NOMO-1 (cell line): ENCODE measurements around the gene OPN5.

Experiments
- DNase-seq, 2 experiments: peaks; one replicate each; lab custom pipeline; 2025; ENCODE audit not compliant: unreplicated experiment in 2 of 2; lab: John Stamatoyannopoulos, UW

Gene OPN5

DNA sequence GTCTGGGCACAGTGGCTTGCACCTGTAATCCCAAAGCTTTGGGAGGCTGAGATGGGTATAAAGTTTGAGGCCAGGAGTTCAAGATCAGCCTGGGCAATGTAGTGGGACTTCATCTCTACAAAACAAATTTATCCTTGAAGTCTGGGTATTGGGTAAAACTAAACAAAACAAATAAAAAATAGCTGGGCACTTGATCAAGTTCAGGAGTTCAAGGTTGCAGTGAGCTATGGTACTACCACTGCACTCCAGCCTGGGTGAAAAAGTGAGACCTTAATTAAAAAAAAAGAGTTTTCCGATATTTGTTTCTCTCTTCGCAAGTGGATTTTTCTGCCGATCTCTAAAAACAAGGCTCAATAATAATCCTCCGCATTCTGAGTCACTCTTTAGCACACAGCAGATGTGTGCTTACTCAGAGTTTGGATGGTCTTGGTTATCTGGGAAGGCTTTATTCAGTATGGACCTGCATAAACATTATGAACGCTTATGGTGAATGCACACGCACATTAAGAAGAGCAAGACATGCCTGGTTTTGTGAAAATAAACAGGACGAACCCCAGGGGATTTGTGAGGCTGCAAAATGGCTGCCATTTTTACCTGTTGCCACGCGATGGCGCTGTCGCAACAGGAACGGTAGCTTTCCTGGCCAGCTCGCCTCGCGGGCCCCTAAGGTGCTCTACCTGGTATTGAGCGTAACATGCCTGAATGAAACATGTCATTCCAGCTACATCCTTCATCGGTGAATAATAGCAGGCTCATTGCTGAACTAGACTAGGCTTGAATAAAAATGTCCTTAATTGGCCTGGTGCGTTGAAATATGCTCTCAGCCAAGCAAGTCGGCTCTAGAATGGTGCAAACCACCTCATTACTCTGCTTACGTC lies 6.0 kb downstream of the OPN5 start:
- DNase-seq = peak; percentile 16 to 20

DNA sequence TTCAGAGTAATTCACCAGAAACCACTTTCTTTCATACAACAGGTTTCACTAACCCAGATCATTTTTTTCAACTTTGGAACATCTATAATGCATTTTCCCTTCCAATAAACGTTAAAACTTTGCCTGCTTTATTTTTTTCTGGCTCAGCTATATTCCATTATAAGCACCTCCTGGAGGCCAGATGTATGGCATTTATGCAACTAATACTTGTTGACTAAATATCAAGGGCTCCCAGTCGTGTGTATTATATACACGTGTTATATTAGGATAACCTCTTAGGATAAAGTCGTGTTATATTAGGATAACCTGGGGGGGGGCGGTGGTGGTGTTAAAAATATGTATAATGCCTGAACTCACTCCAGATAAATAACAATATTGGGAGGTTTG lies 6.7 kb downstream of the OPN5 start:
- no peak for DNase-seq

DNA sequence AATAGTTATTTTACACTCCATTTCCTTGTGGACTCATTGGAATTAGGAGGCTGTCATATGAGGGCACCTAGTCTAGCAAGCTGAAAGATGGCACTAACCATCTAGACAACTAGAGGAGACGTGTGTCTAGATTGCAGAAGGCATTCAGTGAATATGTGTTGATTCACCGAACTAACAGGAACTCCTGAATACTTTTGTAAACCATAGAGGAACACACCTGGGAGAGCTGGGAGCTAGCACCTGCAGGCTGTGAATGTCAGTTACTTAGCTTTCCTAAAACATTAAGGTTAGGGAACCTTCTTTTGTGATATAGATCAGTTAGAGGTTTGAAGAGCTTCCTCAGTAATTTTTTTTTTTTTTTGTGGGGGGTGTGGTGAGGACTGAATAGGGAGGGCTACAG lies 7.7 kb downstream of the OPN5 start:
- no peak for DNase-seq

DNA sequence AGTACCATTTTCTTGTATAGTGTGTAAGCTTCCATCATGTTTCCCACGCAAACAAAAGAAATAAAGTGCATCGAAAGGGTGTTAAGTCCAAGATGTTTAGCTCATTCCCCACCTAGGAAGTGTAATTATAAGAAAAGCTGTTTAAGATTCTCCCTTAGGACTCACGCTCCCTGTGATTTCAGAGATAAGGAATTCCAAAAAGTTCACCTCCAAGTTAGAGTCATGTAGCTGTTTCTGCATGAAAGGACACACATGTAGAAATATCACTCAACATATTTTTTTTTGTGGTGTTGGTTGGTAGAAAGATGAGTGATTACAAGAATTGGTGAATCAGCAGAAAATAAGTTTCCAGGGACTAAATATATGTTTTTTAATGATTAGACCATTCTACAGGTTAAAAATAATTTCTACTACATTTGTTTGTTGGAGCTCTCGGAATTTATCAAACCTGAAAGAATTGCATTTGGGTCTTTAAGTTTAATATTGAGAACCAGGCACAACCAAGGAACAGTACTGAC lies 10.4 kb downstream of the OPN5 start:
- no peak for DNase-seq

DNA sequence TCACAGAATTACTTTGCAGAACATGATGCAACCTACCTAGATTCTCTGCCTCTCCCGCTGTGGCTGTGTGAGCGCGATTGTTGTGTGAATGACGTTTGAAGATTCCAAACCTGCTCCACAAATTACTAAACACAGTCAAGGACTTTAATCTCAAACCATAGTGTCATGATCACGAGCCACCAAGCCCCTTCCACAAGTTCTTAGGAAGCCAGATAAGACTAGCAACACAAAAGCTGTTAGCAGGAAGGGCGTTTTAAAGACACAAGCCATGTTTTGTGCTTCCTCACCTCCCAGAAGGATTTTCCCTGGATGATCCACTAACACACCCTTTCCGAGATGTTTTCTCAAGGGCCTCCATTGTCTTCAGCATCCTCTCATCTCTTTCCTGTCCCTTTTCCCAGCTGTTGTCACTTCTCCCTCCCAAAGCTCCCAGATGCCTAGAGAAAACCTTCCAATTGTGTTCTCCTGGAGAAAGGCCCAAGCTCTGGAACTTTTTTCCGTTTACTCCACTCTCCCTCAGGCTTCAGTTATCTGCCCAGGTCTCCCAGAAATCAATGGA lies 12.8 kb downstream of the OPN5 start:
- DNase-seq = no peak

DNA sequence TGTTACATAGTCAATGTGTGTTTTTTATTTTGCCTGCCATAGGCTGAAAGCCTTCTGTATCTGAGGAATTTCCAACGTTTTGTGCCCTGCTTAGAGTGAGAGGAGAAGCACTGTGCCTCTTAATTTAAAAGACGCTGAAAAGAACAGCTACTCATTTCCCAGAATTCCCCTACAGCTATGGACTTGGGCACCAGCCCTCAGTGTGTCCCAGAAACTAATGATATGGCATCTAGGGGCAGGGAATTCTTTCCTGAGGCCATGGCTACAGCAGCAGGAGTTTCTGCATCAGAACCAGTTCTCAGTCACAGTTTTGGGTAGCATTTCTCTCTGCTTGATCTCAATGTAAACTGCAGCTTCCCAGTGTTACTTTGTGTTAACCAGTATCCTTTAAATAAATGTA lies 20.2 kb downstream of the OPN5 start:
- DNase-seq = no peak

DNA sequence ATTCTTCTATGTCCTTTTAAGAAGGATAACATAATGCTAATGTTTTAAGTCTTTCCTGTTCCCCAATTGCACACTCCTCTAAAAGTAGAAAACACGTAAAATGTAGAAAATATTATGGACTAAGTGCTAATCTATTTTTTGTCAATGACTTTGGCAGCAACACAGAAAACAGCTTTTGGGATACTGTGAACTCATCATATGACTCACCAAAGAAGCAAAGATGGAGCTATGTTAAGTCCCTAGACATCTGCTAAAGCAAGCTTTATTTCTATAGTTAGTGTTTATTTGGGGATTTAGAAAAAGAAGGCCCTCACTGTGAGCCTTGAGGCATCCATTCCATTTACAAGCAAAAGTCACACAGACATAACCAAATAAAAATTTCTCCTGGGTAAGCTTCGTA lies 23.0 kb downstream of the OPN5 start:
- DNase-seq = no peak

DNA sequence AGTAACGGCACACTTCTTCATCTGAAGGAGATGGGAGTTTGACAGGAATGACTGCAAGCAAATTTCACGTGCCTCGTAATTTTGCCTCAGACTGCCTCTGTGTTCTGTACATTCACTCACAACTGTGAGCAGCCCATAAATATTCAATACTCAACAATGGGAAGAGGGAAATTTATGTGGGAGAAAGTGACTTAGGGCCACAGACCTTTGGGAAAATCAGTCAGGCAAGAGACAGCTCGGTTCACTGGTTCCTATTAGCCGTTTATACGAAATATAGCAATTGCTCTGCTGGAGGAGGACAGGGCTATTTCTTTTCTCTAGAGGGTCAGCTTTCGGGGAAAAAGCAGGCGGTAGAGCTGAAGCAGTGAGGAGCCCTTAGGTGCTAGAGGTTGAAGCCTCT lies 28.0 kb downstream of the OPN5 start:
- DNase-seq = no peak

DNA sequence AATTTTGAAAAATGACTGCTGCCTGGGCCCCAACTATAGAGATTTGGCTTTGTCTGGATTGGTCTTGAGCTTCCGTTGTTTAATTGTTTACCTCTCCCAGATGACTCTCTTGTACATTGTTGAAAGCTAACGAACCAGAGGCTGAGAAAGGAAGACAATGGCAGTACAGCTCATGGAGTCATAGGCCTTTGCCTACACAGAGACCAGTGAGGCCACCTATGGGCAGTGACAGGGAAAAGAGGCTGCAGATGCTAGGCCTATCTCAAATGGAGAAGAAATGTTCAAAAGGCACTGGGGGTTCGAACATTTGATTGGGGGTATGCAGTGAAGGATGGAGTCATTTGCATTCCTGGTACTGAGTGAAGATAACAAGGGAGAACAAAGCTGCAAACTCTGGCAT lies 29.1 kb downstream of the OPN5 start:
- DNase-seq = no peak

DNA sequence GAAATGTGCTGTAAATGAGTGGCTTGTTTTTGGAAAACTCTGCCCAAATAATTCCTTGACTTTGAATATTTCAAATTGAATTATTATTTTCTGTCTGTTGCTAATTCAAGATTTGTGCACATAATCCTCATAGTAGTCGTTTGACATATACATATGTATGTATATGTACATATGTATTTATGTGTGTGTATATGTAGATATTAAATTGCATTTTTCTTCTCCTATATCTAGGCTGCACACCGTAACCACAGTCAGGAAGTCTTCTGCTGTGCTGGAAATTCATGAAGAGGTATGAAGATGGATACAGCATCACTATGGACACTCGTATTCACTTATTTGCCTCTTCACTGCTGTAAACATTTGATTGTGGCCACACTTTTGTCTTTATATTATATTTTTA lies 29.6 kb downstream of the OPN5 start:
- no peak for DNase-seq

DNA sequence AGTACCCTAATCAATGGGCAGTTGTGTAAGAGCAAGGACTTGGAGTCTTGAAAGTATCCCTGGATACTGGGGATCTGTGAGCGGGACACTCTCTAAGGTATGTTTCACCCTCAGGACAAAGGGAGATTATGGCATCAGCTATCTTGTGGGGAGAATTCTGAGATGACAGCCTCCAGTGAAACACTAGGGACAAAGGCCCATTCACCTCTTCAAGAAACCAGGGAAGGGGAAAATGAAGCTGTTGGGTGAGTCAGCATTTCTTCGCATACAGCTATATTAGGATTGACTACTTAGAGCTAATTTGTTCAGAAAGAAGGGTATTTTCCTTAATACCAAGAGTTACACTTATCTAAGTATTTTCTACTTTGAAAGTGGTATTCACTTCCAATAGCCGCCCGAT lies 35.9 kb downstream of the OPN5 start:
- no peak for DNase-seq

DNA sequence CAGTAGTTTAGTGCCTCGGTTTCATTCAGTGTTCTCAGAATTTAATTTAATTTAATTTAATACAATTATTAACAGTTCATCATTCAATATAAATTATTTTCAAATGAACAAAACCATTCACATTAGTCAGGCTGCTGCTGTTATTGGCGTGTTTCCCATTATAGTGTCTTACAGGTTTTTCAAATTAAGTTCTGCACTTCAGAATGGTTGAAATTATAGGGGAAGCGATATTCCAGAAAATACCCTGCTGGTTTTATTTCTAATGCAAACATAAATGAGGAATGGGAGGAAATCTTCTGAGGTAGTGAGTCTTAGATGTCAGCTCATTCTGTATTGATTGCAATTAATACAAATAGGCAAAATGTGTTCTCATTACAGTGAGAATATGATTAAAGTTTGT lies 37.6 kb downstream of the OPN5 start:
- DNase-seq = no peak

DNA sequence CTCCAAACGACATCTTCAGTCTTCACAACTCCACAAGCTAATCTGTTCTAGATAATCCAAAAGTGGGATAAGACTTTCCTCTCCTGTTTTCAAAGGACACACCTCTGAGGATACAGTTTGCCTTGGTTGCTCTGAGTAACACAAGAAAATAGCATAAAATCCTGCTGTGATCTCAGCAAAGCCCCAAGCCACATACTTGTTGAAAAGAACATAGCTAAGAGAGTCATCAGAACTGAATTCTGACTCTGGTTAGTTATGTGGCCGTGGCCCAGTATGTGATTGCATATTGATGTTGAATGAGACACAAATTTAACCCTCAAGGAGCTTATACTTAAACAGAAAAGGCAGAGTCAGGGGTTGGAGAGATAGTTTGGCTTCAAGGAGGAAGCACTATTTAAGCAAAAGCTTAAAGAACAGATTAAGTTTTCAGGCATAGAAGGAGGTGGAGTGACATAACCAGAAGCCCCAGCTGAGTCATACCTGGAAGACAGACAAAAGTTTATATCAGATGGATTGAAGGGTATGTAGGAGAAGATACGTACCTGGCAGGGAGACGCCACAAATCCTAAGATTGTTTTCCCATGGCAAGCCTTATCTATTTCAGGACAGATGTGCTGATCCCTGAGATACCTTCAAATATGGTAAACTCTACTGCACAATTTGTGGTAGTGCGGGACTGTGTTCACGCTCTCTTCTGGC lies 41.2 kb downstream of the OPN5 start:
- no peak for DNase-seq

DNA sequence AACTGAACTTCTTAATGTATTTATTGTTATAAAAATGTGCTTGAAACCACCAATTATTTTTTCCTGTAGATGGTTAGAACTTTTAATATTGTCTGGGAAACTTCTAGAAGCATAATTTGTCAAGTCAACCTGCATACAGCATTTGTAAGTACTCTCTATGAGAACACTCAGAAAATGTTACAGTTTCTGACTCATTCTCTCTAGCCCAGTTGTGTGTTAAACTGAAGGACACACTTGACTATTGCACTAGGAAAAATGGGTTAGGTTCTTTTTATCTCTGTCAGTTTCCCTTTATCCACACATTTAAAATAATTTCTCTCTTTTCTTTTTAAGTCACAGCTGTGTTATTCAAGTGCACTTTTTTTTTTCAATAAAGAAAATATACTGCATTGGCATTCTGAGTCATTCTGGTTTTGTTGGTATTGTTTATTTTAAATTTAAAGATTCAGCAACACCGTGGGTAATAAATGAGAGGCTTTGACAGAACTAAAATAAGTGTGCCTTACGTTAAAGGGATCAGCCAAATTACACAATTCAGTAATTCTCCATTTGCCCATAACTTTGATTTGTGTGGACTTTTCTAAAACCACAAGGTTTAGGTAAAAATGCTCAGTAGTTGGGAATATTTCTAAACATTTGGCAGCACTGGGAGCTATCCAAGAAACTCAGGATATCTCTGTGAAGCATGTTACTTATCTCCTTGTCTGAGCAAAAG lies 50.7 kb downstream of the OPN5 start:
- DNase-seq = no peak

DNA sequence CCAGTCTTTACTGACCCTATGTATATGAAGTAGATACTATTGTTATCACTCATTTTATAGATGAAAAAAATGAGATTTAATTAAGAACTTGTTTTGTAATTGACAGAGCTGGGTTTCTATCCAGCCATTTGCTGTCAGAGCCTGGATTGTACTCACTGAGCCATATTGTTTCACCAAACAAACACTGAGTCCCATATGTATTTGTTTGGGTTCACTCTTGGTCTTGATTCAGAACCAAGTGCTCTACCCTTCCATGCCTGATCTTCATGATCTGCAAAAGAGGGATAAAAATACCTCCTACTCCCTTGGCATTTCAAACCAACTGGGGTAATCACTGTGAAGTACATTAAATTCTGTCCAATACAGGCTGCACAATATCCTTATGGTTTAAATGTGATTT lies 52.4 kb downstream of the OPN5 start:
- DNase-seq = no peak

DNA sequence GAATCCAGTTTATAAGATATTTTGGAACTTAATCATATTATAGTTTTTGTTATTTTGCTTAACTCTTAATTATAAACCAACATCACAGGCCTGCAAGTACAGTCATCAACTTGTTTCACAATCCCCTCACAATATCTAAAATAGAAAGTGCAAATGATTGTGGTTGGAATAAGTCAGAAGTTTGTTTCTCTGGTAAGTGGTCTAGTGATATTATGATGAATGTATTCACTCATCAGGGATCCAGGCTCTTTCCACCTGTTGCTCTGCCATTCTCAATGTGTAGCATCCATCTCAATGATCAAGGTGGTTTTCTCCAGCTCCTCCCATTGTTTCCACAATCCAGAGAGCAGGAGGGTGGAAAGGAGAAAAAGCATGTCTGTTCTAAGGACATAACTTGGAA lies 54.2 kb downstream of the OPN5 start:
- DNase-seq = no peak

DNA sequence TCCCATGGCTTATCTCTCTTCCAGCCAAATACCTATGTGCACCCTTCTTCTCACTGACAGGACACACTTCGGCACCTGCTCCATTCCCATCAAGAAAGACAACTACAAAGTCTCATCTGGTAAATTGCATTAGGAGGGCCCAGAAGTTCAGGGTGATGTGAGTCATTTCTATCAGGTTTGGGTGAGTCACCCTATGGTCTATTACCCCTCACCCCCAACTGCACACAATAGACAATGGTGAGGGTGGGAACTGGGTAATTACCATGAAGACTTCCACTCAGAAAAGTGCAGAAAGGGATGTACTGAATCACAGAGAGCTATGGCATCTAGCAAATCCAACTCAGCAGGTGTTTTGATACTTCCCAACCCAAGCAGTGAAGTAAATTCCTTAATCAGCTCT lies 54.8 kb downstream of the OPN5 start:
- no peak for DNase-seq

DNA sequence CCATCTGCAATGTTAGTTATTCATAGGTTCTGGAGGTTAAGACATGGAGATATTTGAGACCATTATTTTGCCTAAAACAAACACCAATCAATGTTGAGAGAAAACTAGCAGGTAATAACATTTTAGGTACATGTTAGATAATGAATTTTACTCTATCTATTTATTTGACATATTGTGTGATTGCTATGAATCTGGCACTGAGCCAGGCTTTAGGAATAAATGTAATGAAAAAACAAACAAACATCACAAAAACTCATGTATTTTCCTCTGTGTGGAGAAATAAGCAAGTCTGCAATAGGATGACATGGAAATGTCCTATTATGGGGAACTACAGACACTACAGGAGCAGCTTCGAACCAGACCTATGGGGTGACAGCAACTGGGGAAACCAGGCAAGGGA lies 57.8 kb downstream of the OPN5 start:
- DNase-seq = no peak

DNA sequence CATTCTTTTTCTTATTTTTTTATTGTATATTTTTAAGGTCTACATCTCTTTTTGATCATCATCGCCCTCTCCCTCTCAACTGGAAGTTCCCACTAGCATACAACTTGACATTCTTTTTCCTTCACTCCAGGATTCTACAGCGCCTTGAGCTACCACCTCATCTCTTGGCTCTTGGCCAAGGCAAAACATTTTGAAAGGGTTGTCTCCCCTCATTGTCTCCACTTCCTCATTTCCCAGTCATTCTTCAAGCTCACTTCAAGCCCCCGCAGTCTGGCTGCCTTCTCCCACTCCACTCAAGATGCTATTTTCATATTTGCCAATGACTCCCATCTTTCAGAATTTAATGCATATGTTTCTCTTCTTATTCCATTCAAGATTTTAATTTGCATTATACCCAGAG lies 63.0 kb downstream of the OPN5 start:
- no peak for DNase-seq

DNA sequence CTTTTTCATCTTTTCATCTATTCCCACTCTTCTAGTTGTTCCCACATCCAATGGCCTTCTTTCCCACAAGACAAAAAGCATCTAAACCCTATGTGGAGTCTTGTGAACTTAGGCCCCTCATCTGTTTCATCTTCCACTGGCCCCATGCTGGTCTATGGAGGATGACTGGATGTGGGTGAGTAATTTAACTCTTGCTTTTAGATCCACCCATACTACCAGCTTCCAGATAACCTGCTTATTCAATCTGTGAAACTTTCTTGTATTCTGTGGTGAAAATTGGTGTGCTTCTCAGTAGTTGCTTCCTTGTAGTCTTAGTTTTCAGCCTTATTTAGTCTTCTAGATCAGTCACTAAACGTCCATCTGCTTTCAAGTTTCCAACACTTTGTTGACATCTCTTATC lies 64.9 kb downstream of the OPN5 start:
- DNase-seq = no peak

DNA sequence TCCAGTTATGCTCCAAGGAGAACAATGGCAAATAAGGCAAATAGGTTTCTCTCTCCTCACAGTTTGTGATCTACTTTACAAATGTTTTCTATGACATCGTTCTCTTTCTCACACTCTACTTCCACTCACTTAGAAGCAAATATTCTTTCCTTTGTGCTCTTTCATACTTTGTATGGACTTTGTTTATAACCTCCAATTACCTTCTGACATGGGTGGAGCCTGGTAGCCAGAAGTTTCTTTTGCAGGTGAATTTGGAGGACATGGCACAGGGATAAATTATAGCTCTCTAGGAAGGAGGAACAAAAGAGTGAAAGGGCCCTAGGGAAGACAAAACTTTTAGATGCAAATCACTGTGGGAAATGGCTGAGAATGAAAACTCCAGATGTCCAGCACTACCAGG lies 69.3 kb downstream of the OPN5 start:
- no peak for DNase-seq
